Epidermal melanocyte (primary cell): ENCODE data around the gene ELMO1.

ENCODE experiments used
- DNase-seq: peaks from one replicate; pipeline ENCODE4 v3.0.0; 2011; ENCODE audit warnings: low spot score; ENCODE audit not compliant: insufficient read length

ELMO1 gene

DNA sequence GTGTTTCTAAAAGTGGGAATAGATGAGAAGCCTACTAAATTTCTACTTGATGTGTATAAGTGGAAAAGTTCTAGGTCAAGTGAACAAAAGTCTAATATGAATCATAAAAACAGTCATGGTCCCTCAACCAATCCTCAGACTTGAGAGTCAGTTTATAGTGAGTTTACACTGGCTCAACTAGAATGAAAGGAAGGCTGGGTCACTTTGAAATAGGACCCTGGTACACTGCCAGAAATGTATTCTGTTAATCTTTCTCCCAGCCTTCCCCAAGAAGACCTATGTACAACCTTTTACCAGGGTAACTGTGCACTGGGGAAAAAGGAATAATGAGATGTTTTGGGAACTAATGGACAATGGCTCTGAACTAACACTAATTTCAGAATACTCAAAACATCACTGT lies 17.3 kb downstream of the ELMO1 start:
- no peak for DNase-seq

DNA sequence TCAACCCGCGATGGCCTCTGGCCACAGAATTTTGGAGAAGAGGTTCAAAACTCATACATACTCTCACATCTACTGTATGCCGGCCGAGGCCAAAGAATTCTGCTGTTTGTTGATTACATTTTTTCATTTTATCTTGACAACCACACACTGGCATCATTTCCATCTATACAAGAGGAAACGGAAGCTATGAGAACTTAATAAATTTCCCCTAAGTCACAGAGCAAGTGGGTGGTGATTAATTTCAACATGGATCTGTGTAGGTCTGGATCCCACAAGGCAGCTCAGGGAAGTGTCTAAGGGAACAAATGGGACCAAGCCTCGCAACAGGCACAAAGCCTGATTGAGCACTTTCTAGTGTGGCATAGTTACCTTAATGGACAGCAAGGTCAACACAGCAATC lies 18.0 kb downstream of the ELMO1 start:
- no peak for DNase-seq

DNA sequence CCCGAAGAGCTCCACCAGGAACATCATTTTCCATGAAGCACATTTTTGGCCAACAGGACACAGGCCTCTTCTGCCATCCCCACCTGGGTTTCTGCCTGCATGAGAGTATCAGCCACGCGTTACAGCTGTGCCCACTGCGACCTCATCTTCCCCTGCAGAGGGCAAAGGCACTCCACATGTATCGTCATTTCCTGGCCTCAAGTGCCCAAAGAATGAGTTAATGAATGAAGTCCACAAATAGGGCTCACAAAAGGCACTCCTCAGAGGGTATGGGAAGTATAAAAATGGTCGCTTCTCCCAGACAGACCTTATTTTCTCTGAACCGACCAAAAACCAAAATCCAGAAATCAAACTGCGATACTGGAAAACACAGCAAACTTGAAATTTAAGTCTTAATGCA lies 18.5 kb downstream of the ELMO1 start:
- DNase-seq, result no peak

DNA sequence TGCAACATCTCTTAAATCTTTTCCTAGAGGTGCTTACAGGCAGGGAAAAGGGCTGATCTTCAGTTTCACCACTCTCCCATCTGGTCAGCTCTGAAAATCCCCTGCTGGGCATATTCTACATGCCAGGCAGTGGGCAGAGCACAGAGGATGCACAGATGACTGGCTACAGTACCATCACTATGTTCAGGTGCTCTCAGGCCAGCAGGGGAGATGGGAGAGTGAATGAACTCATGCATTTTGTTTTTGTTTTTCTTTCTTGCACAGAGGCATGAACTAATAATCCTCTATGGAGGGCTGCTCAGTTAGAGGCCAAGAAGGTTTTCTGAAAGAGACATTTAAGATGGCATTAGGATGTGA lies 19.3 kb downstream of the ELMO1 start:
- DNase-seq, result no peak

DNA sequence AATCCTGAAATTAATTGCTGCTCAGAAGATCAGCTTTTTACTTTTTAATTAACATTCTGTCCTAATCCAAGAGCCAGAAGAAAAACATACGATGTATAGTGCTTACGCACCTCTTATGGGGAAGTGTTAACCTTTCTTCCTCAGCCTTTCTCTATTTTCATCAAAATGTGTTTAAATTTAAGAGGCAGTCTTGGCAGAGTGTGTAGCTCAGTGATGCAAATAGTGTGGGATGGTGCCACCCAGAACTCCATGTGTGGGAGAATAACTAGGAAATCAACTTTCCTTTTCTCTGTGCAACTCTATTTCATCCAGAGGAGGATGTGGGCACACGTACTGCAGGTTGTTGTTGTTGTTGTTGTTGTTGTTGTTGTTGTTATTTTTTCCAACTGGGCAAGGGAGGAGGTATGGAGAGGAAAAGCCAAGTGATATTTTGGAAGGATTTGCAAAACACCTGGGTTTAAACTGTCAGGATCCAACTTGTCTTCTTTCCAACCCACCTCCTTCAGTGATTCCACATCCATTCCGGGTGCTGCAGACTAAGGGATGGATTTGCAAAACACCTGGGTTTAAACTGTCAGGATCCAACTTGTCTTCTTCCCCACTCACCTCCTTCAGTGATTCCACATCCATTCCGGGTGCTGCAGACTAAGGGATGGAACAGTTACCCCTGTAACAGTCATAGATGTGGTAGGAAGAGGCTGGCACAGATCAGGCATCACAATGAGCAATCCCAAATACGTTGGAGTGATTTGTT lies 19.8 kb downstream of the ELMO1 start:
- DNase-seq, result no peak

DNA sequence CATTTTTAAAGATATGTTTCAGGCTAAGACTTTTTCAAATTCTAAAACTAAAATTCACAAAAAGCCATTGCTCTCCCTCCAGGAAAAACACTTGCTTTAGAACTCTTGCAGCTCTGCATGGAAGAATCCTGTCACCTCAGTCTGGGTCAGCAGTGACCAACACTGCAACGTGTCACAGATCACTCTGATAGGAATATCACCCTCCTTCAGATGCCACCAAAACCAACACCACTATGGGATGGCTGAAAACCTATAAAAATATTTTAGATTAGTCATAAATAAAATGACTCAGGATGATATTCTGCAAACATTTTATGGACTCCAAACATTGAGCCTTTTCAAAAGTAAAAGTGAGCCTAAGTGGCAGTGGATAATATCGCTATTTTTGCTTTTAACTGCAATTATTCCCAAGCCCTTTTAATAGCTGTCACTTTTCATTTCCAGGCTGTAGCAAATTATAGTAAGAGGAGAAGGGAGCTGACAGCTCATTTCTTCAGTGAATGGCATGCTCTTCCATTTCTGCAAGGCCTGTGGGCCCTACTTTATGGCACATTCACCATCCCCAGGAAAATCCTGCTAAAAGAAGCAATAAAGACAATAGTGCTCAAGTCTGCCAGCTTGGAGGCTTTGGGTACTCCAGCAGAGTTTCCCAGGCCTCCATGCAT lies 21.3 kb downstream of the ELMO1 start:
- no peak for DNase-seq

DNA sequence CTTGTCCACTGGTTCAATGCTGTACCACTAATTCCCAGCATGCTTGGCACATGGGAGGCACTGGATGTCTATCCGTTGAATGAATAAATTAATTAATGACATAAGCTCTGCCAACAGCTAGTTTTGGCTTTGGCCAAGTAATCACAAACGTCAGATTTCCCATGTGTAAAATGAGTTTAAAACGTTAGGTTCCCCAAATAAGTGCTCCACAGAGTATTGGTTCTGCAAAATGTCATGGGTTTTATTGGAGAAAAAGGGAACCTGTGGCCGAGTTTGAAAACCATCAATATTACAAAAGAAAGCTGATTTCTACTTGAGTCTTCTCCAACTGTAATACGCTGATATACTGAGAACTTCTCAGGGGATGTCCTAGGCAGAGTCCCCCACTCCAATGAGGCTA lies 23.2 kb downstream of the ELMO1 start:
- DNase-seq, result no peak

DNA sequence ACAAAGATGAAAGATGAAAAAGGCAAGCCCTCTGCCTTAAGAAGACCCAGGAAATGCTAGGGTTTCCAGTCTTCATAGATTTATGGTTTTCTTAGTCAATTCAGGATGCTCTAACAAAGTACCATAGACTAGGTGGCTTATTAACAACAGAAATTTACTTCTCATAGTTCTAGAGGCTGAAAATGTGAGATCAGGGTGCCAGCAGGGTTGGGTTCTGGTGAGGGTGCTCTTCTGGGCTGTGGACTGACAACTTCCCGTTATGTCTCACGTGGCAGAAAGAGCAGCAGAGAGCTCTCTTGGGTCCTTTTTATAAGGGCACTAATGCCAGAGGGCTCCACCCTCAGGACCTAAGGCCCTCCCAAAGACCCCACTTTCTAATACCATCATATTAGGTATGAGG lies 23.7 kb downstream of the ELMO1 start:
- DNase-seq, result no peak

DNA sequence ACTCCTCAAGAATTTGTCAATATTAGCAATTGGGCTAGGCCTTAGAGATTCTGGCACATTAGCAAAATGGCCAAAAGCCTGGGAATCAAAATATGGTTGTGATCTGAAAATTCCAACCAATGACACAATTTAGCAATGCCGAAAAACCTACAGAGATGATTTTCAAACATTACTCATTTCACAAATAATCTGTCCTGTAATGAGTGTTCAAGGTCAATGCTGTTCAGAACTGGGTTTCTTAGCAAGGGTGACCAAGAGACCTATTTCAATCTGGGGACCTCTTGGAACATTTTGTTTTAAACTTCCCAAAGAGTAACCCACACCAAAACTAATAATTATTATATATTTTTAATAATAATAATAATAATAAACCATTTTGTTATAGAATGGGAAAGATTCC lies 24.1 kb downstream of the ELMO1 start:
- DNase-seq, result no peak

DNA sequence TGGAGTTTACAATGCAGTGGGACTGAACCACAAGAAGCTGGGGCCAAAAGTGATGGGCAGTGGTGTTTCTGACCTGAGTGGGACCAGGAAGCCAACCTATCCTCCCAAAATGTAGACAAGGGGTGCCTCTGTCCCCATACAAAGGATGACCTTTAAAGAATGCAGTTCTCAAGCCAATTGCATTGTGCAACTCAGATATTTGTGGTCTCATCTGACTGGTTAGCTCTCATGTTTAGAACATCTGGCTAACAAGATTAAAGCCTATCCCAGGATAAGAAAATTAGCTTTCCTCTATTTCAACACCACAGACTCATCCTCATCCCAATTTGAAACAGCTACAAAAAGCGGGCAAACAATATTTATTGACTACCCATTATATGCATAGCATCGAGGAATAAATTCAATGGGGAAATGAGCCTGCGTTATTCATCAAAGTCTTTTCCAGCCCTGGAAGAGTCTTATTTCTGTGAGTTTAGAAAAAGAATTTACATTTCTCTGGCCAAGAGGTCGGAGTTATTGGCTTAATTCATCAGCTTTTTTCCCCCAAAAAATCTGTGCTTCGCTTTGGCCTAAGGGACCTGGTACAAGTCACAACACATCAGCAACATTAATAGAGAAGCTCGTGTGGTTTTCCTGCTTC lies 26.7 kb downstream of the ELMO1 start:
- DNase-seq, result no peak

DNA sequence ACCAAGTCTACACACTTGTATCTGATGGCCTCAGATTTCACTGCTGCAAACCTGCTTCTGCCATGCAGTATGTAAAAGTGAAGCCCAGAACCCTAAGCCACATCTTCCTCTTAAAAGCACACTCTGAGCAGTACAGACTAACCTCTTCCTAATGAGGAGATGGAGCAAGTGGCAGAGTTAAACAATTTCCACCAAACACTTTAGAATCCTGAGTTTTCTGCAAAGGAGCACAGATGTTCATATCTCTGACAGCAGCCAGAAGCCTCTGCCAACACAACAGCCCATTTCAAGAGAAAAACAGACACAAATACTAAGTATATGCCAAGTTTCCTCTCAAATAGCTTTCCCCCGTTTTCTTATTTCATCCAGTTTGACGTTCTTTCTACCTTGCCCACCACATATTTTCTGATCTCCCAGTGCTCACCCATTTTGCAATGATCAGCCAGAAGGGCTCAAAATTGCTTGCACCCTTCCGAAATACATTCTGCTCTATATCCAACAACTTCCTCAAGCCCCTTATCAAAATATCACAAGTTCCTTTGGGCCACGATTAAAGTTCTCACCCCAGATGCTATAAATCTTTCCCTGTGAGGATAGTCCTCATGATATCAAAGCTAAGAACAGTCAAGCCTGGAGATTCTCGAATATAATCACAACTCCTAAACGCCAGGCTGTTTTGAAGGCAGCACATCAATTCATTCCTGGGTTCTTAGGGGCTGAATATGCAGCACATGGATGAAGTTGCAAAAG lies 27.5 kb downstream of the ELMO1 start:
- no peak for DNase-seq

DNA sequence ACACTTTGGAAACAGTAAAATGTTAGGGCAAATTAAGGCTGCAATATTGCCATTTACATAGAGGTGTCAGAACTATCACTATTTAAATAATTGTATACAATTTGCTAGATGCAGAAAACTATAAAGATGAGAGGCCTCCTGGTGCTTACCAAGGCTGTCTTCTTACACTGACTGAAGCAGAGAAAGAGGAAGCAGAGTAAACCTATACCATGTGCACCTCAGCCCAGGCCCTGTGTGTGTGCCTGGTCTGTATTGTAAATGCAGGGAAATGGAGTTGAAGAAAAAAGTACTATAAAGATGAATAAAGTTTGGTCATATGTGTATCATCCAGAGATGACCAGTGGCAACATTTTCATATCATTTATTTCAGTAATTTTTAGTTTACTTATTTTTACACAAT lies 29.2 kb downstream of the ELMO1 start:
- no peak for DNase-seq

DNA sequence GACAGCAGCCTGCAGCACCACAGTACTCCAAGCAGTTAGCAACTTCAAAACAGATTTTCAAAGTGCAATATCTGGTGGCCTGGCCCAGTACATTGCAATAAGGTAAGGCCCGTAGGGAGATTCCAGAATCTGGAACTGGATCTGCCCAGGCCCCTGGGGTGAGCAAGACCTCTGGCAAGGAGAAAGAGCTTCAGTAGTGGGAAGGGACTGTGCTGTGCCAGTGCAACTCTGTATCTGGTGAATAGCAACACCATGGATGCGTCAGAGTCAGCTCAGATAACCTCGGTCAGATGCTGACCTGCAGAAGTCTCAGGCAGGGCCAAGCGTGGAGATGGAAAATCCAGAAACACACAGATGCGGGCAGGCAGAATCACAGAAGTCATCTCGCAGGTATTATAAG lies 30.3 kb downstream of the ELMO1 start:
- no peak for DNase-seq

DNA sequence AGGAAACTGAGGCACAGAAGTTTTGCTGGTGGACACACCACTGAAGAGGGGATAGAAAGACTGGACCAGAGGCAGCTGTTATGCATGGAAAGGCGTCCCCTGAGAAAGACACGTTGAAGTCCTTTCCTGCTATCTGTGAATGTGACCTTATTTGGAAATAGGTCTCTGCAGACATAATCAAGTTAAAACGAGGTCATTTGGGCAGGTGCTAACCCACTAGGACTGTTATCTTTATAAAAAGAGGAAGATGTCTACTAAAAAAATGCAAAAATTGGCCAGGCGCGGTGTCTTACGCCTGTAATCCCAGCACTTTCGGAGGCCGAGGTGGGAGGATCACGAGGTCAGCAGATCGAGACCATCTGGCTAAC lies 31.6 kb downstream of the ELMO1 start:
- DNase-seq, result no peak

DNA sequence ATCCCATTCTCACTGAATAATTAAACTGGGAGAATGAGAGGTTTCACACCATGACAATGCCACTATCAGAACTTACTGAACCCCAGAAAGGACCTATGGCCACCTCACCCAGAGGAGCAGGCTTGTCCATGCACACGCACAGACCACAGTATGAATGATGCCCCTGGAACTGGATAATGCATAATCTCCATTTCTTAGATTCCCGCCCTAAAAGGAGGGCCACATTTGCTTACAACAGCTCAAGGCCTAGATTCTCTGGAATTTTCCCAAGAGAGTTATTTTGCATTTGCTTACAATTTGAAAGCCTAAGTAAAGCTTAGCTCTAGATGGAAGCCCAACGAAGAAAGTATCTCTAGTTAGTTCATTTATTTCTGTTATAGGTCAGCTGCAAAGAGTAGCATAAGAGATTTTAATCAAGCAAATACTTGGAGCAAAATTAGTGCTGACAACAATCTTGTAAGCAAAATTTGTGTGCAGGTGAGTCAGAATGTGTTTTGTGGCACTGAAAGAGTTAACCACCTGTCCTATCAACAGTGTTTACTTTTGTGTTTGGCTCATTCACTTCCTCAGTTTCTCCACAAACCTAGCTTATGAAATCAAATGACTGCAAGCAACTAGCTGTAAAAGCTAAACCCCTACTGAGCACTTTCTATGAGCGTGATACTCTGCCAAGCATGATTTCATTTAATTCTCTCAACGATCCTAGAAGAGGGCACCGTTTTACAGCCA lies 32.1 kb downstream of the ELMO1 start:
- DNase-seq, result no peak

DNA sequence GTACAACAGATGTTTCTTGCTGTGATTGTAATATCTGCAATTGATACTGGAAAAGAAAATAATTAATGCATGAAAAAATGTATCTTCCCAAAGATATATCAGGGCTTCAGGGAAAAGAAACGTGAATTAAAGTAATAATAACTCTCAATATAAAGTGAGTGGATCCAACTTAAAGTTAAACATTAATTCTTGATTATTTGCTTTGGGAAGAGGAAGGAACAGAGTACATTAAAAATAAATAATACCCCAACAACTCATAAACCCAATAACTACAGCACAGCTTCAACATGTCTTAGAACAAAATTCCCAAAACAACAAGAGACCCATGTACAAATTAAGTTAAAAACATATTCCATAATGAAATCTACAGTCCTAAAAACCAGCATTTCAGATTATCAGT lies 33.0 kb downstream of the ELMO1 start:
- no peak for DNase-seq

DNA sequence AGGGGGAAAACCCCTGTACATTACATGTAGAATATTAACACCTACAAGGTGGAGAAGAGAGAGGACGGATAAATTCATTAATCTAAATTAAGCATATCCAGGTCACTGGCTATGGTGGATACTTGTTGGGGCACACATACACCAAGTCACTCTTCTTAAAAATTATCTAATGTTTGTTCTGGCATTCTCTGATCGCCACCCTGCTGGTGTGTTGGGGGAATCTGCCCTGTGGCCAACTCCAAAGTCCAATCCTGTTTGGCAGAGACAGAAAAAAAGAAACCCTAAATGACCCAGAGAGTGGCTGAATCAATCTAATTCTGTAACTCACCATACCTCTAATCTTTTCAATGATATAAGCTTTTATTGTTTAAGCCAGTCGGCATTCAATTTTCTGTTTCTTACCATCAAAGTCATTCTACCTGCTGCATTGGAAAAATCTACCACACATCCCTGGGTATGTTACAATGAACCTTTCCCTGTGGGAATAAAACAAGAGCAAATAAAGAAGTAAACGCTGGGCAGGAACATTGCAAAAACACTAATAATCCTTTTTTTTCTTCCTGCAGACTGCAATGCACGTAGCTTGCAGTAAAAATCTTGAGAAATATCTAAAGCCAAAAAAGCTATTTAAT lies 34.2 kb downstream of the ELMO1 start:
- DNase-seq, result no peak

DNA sequence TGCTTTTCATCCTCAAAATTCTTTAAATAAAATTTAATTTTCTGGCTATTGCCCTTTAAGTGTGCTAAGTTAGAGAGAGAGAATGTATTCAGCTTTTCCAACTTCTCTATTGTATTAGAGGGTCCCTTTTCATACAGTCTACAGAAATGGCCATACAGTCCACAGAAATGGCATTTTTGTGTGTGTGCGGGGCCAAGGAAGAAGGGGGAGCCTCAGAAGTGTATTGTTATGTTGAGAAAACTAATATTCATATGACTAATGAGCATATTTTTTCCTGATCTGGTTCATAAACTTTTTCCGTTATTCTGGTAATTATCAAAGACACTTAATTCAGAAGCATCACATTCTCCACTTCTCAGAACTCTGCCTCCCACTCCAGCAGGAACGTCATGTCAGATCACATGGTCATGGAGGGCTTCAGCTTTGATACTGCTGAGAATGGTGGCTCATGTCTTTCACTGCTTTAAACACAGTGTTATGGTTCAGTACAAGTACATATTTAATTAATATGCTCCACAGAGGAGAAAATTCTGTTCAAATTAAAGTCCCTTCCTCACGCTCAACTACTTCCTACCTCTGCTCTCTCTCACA lies 37.1 kb downstream of the ELMO1 start:
- DNase-seq, result no peak

DNA sequence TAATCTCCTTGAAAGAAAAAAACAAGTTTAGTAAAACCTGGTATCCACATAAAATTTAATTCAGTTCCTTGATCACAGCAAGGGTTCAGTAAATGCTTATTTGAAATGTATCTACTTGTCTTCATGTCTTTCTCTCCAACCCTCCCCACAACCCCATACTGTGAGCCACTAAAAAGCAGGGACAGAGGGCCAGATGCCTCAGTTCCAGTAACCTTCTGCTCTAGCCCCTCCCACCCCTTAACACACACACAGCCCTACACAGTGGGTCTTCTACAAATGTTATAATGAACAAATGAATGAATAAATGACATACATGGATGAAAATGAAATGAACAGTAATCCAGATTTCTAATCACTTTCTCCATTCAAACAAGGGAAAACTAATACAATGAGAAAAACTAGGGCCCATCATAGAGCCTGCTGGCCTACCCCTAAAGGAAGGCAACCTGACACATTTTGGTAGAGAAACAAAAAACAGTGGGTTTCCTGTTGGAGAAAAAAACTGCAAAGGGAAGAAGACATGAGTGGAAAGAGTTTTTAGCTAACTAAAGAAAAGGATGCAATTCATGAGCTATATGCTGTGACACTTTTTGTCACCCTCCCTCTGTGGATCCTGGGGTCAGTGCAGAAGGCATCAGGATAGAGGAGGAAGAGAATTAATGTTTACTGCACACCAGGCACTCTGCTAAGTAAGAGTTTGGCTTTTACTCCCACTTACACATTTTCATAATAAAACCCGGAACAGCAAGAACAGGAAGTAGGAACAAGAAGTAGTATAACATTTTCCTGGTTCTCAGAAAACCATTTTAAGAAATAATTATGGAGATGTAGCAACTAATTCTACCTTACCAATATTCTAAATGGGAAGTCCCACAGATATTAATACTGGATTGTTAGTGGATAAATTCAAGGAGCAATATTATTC lies 38.1 kb downstream of the ELMO1 start:
- DNase-seq, result no peak

DNA sequence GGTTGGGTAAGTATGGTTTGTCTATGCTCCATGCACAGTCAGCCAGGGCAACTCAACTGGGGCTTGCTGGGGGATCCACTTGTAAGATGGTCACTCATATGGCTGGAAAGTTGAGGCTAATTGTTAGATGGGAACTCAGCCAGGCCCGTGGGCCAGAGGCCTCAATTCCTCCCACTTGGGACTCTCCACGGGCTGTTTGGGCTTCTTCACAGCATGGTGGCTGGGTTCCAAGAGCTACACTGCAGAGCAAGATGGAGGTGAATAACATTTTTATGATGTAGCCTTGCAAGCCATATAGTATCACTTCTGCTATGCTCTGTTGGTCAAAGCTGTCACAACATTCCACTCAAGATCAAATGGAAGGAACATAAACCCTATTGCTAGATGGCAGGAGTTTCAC lies 39.2 kb downstream of the ELMO1 start:
- DNase-seq, result no peak
